HS-27A (cell line): Measurements from ENCODE around the gene HESX1.

Source experiments
- DNase-seq: peaks from one replicate; pipeline ENCODE4 v3.0.0-alpha.2; 2012; ENCODE audit warnings: low read depth, missing footprints

Gene HESX1

GRCh38 chr3:57199895-57200297 lies at the start of gene HESX1:
Gene HESX1, minus strand, starts transcription at chr3:57199978. Its CDS starts 60 bp downstream, at chr3:57199918.
- no peak for DNase-seq

- no peak for DNase-seq
Observed at GRCh38 chr3:57244946-57245345, 45.2 kb upstream of the HESX1 start.

- DNase-seq: no peak
Observed at GRCh38 chr3:57234613-57235575, 35.1 kb upstream of the HESX1 start.

- DNase-seq: no peak
Observed at GRCh38 chr3:57233799-57234198, 34.0 kb upstream of the HESX1 start.

- no peak for DNase-seq
Observed at GRCh38 chr3:57230006-57230405, 30.2 kb upstream of the HESX1 start.

- DNase-seq: no peak
Observed at GRCh38 chr3:57227930-57228751, 28.4 kb upstream of the HESX1 start.

GRCh38 chr3:57227204-57227929 lies 27.6 kb upstream of the HESX1 start, which contains the start of gene APPL1:
Gene APPL1, plus strand, starts transcription at chr3:57227729. Its CDS starts 155 bp downstream, at chr3:57227884.
- DNase-seq: peak; percentile 79

- DNase-seq: no peak
Observed at GRCh38 chr3:57226176-57226575, 26.4 kb upstream of the HESX1 start.

GRCh38 chr3:57224856-57225255 lies 25.1 kb upstream of the HESX1 start:
- DNase-seq: no peak

- DNase-seq: no peak
Observed at GRCh38 chr3:57221883-57222282, 22.1 kb upstream of the HESX1 start.

GRCh38 chr3:57206423-57206822 lies 6.6 kb upstream of the HESX1 start:
- no peak for DNase-seq

- DNase-seq: no peak
Observed at GRCh38 chr3:57194641-57195040, 5.1 kb downstream of the HESX1 start.

- no peak for DNase-seq
Observed at GRCh38 chr3:57192028-57192427, 7.8 kb downstream of the HESX1 start.

- DNase-seq: no peak
Observed at GRCh38 chr3:57184526-57184925, 15.3 kb downstream of the HESX1 start.

GRCh38 chr3:57179580-57180410 lies 20.0 kb downstream of the HESX1 start:
- DNase-seq: no peak

GRCh38 chr3:57176045-57176444 lies 23.7 kb downstream of the HESX1 start:
- no peak for DNase-seq

GRCh38 chr3:57173687-57174086 lies 26.1 kb downstream of the HESX1 start:
- DNase-seq: no peak

GRCh38 chr3:57170946-57171345 lies 28.8 kb downstream of the HESX1 start:
- DNase-seq: no peak

GRCh38 chr3:57169872-57170623 lies 29.7 kb downstream of the HESX1 start:
- DNase-seq: no peak

GRCh38 chr3:57169108-57169507 lies 30.7 kb downstream of the HESX1 start:
- DNase-seq: no peak
